T-helper 2 cell (primary cell): ENCODE data around the gene ITGB6.

Experiments
- DNase-seq, 5 experiments: peaks; one replicate each; pipeline versions ENCODE4 v3.0.0 to v3.0.0-alpha.2; 2012 to 2022

ITGB6 gene

DNA sequence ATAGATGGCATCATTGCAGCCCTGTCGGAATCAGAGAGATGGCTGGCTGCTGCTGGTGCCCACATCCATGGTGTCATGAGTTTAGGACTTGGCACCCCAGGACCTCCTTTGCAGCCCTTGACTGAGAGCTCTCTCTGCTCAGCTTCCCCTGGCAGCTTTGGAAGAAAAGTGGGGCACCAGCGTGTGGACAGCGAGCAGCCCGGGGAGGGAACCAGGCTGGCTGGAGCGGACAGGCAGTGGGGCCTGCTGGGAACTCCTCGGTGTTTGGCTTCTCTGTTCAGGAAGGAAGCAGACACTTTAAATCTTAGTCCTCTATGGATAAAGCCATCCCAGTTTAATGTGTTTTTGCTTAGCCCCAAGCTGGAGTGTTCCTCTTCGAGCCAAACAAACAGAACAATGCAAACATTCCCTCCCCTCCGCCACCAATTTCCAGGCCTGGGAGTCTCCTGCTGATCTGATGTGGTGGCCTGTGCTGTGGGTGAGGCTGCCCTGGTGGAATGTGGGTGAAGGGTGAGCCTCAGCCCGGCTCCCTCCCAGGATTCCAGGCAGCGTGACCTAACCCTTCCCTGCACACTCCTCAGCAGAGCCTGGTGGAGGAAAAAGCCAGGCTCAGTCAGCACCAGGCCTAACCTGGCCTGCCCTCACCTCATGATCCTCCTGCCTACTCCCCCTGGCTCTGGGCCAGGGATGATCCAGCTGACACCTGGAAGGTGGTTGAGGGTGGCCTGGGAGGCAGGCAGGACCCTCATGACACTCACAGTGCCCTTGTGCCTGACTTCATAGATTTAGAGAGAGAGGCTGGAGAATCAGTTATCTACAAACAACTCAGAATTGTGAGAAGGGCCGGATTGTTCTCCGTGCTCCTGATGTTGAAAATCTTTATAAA, 21.6 kb upstream of the ITGB6 start:
- DNase-seq = no peak

GRCh38 chr2:160220545-160221009, 20.5 kb upstream of the ITGB6 start:
- peak in 2 of 5 experiments; percentile 36 to 82 for DNase-seq

DNA sequence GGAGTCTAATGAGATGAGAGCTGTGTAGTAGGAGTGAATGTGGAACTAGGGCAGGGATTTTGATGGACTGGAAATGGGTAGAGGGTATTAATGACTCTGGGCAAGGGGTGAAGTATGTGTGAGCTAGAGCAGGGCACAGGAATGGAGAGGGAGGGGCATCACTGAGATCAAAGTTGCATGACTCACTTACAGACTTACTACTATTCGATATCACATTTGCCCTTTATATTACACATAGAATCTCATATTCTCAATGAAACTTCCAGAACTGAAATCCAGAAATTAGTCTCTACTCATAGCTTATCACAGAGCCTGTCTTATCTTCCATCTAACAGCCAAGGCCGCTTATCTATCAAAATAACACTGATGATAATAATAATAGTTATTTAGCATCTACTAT, 20.0 kb upstream of the ITGB6 start:
- peak in 1 of 5 experiments; percentile 31 for DNase-seq

- peak in 1 of 5 experiments; percentile 46 for DNase-seq
Measured at GRCh38 chr2:160214461-160215445, 14.7 kb upstream of the ITGB6 start.

- no peak for DNase-seq
Measured at GRCh38 chr2:160213511-160213910, 13.4 kb upstream of the ITGB6 start.

DNA sequence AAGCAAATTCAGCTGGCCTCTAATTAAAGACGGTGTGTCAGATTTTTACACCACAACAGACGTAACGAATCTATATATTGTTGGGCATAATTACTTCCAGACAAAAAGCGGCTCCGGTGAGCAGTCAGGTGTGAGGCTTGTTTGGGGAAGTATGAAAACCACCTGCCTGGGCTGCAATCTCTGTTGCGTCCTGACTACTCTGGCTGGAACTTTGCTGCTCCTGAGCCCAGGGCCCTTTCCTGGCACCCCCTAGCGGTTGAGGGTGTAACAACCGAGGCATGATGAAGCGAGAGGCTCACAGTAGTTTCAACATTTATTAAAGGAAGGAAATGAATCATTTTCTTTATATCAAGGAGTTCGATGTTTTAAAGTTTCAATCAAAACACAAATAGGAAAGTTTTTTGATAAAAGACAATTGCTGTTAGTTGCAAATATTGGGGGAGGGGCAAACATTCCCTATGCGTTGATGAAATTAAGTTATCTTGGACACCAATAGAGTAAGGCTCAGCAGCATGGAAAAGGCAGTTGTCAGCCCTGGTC, 10.6 kb upstream of the ITGB6 start:
- DNase-seq = peak in 4 of 5 experiments; percentile 26 to 63 (median 52)

- DNase-seq = no peak
Measured at GRCh38 chr2:160209516-160209856, 9.4 kb upstream of the ITGB6 start.

DNA sequence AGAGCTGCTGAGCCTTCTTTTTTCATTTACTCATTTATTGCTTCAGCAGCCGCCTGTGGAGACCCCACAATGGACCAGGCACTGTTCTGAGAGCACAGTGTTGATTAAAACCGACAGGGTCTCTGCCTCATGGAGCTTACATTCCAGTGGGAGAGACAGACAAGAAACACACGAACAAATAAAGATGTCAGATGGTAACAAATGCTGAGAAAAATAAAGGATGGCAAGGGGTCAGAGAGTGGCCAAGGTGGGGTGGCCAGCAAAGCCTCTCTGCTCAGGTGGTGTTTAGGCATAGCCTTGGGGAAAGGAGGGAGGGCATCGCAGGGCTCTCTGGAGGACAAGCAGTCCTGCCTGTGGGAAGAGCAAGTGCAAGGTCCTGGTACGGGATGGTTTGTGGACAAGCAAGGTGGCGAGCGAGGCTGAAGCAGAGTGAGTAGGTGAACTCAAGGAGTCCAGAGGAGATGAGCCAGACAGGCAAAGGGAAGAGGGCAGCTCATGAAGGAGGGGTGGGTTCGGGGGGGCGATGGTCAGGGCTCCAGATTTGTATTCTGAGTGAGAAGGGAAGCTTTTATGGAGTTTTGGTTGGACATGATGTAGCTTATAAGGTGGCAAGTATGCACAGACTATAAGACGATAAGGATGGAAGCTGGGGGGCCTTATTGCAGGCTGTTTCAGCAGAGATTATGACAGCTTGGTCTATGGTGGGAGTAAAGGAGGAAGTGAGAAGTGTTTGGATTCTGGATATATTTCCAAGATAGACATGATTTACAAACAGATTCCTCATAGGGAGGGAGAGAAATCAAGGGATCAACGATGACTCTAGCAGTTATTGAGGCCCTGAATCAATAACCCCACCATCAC, 8.8 kb upstream of the ITGB6 start:
- DNase-seq = no peak

GRCh38 chr2:160207804-160208654, 8.0 kb upstream of the ITGB6 start:
- DNase-seq = peak in 1 of 5 experiments; percentile 45

- DNase-seq = no peak
Measured at GRCh38 chr2:160207271-160207670, 7.2 kb upstream of the ITGB6 start.

DNA sequence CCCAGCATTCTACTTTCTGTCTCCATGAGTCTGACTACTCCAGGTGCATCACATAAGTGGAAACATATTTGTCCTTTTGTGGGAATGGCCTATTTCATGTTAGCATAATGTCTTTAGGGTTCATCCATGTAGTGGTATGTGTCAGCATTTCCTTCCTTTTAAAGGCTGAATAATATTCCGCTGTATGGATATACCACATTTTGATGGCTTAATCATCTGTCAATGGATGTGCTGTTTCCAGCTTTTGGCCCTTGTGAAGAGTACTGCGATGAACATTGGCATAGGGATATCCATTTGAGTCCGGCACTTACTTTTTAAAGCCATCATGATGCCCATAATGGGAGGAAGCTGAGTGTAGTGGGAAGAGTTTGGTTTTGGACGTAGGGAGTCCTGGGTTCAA, 6.4 kb upstream of the ITGB6 start:
- no peak for DNase-seq

- DNase-seq = no peak
Measured at GRCh38 chr2:160205505-160205904, 5.4 kb upstream of the ITGB6 start.

DNA sequence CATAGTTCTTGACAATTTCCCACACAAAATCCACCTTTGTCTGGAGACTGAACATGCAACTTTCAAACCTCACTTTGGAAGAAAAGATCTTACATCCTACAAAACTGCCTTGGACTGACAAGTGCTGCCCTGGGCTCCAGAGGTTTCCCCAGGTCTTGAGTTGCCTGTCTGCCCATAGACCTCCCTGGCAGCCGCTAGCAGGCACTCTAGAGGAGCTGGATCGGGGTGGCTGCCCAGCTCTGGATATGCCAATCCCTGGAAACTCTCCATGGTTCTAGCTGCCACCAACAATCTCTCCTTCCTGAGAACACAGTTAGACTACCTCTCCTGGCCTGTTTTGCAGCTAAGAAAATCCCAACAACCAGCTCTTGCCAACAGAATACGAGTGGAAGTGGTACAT, 3.4 kb upstream of the ITGB6 start:
- no peak for DNase-seq

DNA sequence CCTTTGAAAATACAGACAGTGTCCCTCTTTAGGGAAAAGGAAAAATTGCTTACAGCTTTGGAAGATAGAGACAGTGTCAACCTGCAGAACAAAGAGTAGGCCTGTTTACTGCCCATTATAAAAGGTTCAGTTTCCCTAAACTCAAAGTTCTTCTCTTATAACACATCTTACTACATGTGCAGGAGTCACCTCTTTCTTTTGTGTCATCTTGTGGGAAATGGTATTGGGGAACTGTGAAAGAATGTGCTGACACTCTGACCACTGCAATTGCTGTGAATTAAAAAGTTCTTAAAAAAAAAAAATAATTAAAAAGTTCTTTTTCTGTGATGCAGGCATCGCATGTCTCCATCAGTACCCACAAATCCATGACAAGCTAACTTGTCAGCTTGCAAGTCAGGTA, 2.9 kb upstream of the ITGB6 start:
- DNase-seq = no peak

- no peak for DNase-seq
Measured at GRCh38 chr2:160201849-160202539, 1.9 kb upstream of the ITGB6 start.

GRCh38 chr2:160200921-160201320, 849 bp upstream of the ITGB6 start:
- no peak for DNase-seq

DNA sequence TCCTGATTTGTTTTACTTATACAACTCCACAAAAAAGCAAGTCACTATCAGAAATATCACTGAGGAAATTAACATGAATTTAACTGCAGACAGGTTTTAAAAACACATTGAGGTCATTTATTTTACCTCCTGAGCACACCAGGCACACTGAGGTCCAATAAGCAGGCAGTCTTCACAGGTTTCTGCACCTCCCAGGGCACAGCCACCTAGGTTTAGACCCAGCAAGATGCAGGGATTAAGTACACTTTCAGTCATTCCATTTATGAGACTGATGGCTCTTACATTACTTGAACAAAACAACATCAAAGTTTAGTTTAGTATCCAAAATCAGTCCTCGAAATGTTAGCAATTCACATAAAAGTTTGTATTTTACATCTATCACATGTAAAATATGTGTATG, 1.0 kb downstream of the ITGB6 start:
- DNase-seq = no peak

DNA sequence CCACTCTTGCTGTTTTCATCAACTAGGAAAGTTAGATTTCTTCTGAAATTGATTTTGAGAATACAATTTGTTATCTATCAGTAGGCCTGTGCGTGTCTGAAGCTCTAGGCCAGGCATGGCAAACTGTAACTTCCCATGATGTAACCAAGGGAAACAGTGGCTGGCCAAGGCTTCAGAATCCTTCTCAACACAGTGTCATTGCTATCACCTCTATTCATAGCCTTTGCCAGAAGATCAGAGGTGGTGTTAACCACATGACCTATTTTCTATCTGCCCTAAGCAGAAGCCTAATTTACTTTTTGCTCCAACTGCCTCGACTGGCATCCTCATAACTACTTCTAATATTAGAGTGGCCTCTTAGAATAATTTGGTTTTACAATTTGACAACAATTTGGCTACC, 2.5 kb downstream of the ITGB6 start:
- no peak for DNase-seq

GRCh38 chr2:160194946-160195345, 5.1 kb downstream of the ITGB6 start:
- DNase-seq = peak in 1 of 5 experiments; percentile 69

- DNase-seq = no peak
Measured at GRCh38 chr2:160194351-160194750, 5.7 kb downstream of the ITGB6 start.
